Stomach (tissue), 9 donors: ENCODE data around the gene WDR72. TPM values are rescaled to one million over a fixed set of nuclear protein-coding genes. Genes with fewer than 3 reads are reported as not detected.
A peak's percentile ranks its signal among the peaks of the same experiment; 100 is the strongest.

Experiments
- DNase-seq, 2 donors: peaks; one replicate each; pipeline versions ENCODE4 v3.0.0 to v3.0.0-alpha.2; 2013 to 2019
- H3K27ac ChIP-seq, 5 donors: fragments of 200-600 bp in 4 of 5; sonication (generic) in 4 of 5; one replicate each; pipeline ENCODE4 v1.5.1; 2013 to 2019; ENCODE audit warnings: mild to moderate bottlenecking in 1 of 5, moderate library complexity in 1 of 5
- H3K27me3 ChIP-seq, 3 donors: fragments of 200-600 bp; sonication (generic); one replicate each; pipeline ENCODE4 v1.5.1; 2017 to 2019; ENCODE audit warnings: mixed run types in 1 of 3
- H3K36me3 ChIP-seq, 4 donors: fragments of 200-600 bp; sonication (generic); 1 replicate in 3 of 4; 2 replicates in 1 of 4; pipeline ENCODE4 v1.5.1; 2016 to 2019
- H3K4me1 ChIP-seq, 4 donors: fragments of 200-600 bp; sonication (generic); one replicate each; pipeline ENCODE4 v1.5.1; 2016 to 2019
- H3K4me3 ChIP-seq, 4 donors: fragments of 200-600 bp; sonication (generic) in 3 of 4; one replicate each; pipeline ENCODE4 v1.5.1; 2016 to 2019; ENCODE audit warnings: mild to moderate bottlenecking in 1 of 4
- H3K9me3 ChIP-seq, 4 donors: fragments of 200-600 bp; sonication (generic); one replicate each; pipeline ENCODE4 v1.5.1; 2016 to 2019
- CTCF ChIP-seq, 7 experiments: fragments of 450-650 bp in 4 of 7; fragments of 200-600 bp in 3 of 7; sonication (generic) in 3 of 7; IDR thresholded peaks; one replicate each; pipeline ENCODE4 v1.5.1; 2016 to 2019; ENCODE audit warnings: antibody characterized with exemption in 7 of 7, control low read depth in 2 of 7, mild to moderate bottlenecking in 1 of 7
- EP300 ChIP-seq: sonication (generic); formaldehyde crosslinking; IDR thresholded peaks from one replicate; pipeline ENCODE4 v1.6.1; 2017; ENCODE audit warnings: antibody characterized with exemption
- POLR2A ChIP-seq, 4 donors: fragments of 450-650 bp; IDR thresholded peaks; one replicate each; pipeline ENCODE4 v1.6.1; 2016; ENCODE audit warnings: antibody characterized with exemption in 4 of 4, control low read depth in 2 of 4, mild to moderate bottlenecking in 1 of 4, moderate library complexity in 1 of 4
- POLR2AphosphoS5 ChIP-seq, 3 donors: sonication (generic); formaldehyde crosslinking; IDR thresholded peaks; one replicate each; pipeline ENCODE4 v1.6.1; 2016; ENCODE audit warnings: antibody characterized with exemption in 3 of 3
- WGBS, 5 donors: extraction: QIAGEN DNeasy Blood & Tissue Kit in 3 of 5; methylation state at CpG; one replicate each; pipeline versions ENCODE4 v1.1.5 to v1.1.7; 2013 to 2018; 5-methylcytosine and 5-hydroxymethylcytosine counted together
- intact Hi-C: fragments of 100-400 bp; cut with DNase I; formaldehyde crosslinking; loops from one replicate; pipeline ENCODE4 v1.15.1; 2023; ENCODE audit warnings: low total_unique reads
- polyA plus RNA-seq, 3 donors: library from polyadenylated mRNA; stranded (reverse); fragments of 200-250 nt; gene quantifications; one replicate each; pipeline ENCODE4 v1.2.3, GENCODE V29; 2013
- total RNA-seq, 5 donors: library from RNA; depleted of rRNA; stranded (reverse); fragments of >200 nt; gene quantifications; one replicate each; pipeline versions ENCODE4 v1.1.0 to v1.2.3, GENCODE V29; 2014 to 2016
- donor health status: healthy with polysubstance abuse.
- donor health status: Bipolar disorder and iron deficiency.
- donor health status: healthy.

The WDR72 gene
- total and polyA plus RNA-seq, 8 donors: under 0.01 to 0.61 (median 0.41) TPM; not detected in 2

- Histone ChIP-seq H3K9me3 (no peaks in the 10 kb centered on the region), H3K36me3 (no peaks in the 10 kb centered on the region), H3K27me3 (no peaks in the 10 kb centered on the region), H3K4me3 (no peak overlapping the region), H3K4me1 (no peaks in the 10 kb centered on the region), H3K27ac (no peak overlapping the region)
- WGBS, 5 donors: 54 to 65% (median 59%) methylated on average over 5 of the region's 5 CpGs
- no peak for DNase-seq
- intact Hi-C loops: no loop called here
- TF ChIP-seq POLR2AphosphoS5 (IDR thresholded peaks at IDR 0.05) (no peak), CTCF (IDR thresholded peaks at IDR 0.05) (no peak), EP300 (no peak), POLR2A (IDR thresholded peaks at IDR 0.05) (no peak)
These were observed 169.9 kb downstream of the WDR72 start for GRCh38 chr15:53589520-53590057.

- TF ChIP-seq EP300 (no peak), POLR2AphosphoS5 (IDR thresholded peaks at IDR 0.05) (no peak), CTCF (IDR thresholded peaks at IDR 0.05) (no peak), POLR2A (IDR thresholded peaks at IDR 0.05) (no peak)
- no peak overlapping the region for H3K27ac ChIP-seq
- no peaks in the 10 kb centered on the region for H3K27me3 ChIP-seq
- H3K36me3 ChIP-seq: no peaks in the 10 kb centered on the region
- H3K4me3 ChIP-seq: no peak overlapping the region
- no peak for DNase-seq
- 82 to 100% (median 95%) methylated on average over 1 of the region's 1 CpG for WGBS, 5 donors
- intact Hi-C loops: no loop called here
- no peaks in the 10 kb centered on the region for H3K4me1 ChIP-seq
- no peaks in the 10 kb centered on the region for H3K9me3 ChIP-seq
These were observed 170.7 kb downstream of the WDR72 start for GRCh38 chr15:53588773-53589172.

- Histone ChIP-seq H3K4me3 (no peak overlapping the region), H3K27ac (no peak overlapping the region), H3K9me3 (no peaks in the 10 kb centered on the region), H3K36me3 (no peaks in the 10 kb centered on the region), H3K27me3 (no peaks in the 10 kb centered on the region), H3K4me1 (no peaks in the 10 kb centered on the region)
- intact Hi-C loops: no loop called here
- WGBS, 5 donors: 33 to 43% (median 39%) methylated on average over 3 of the region's 3 CpGs
- TF ChIP-seq CTCF (IDR thresholded peaks at IDR 0.05) (peak in 2 of 7 experiments; percentile 11 to 35), EP300 (no peak)
- DNase-seq: peak; percentile 31 to 65
These were observed 172.7 kb downstream of the WDR72 start for GRCh38 chr15:53586799-53587198.

GRCh38 chr15:53581513-53581912, 177.9 kb downstream of the WDR72 start:
- Histone ChIP-seq H3K4me3 (no peak overlapping the region), H3K36me3 (no peaks in the 10 kb centered on the region), H3K27ac (no peak overlapping the region), H3K4me1 (no peaks in the 10 kb centered on the region), H3K27me3 (no peaks in the 10 kb centered on the region), H3K9me3 (no peaks in the 10 kb centered on the region)
- WGBS, 5 donors: 69 to 91% (median 83%) methylated on average over 1 of the region's 1 CpG
- TF ChIP-seq POLR2A (IDR thresholded peaks at IDR 0.05) (no peak), EP300 (no peak), POLR2AphosphoS5 (IDR thresholded peaks at IDR 0.05) (no peak), CTCF (IDR thresholded peaks at IDR 0.05) (no peak)
- no peak for DNase-seq
- intact Hi-C loops: no loop called here
